ENCODE measurements around the gene RHBDF2.

DNA sequence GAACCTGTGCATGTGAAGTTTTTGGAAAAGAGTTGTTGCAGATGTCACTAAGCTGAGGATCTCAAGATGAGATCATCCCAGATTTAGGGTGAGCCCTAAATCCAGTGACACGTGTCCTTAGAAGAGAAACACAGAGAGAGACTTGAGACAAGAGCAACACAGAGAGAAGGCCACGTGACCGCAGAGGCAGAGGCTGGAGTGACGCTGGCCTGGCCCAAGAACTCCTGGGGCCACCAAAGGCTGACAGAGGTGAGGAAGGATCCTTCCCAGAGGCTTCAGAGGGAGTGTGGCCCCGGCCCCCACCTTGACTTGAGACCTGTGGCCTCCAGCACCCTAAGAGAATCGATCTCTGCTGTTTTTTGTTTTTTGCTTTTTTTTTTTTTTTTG is 12.1 kb upstream of the RHBDF2 start:
- TF ChIP-seq YY1 (IDR thresholded peaks at IDR 0.05; ENCODE audit: insufficient read depth, insufficient read length) (no peak), ZNF274 (IDR thresholded peaks at IDR 0.05; ENCODE audit: low read depth, low read length) (no peak), SUZ12 (IDR thresholded peaks at IDR 0.05; ENCODE audit: extremely low read depth, insufficient read depth, insufficient read length) (no peak)
